ENCODE results near the gene RHOH.

Gene RHOH

DNA sequence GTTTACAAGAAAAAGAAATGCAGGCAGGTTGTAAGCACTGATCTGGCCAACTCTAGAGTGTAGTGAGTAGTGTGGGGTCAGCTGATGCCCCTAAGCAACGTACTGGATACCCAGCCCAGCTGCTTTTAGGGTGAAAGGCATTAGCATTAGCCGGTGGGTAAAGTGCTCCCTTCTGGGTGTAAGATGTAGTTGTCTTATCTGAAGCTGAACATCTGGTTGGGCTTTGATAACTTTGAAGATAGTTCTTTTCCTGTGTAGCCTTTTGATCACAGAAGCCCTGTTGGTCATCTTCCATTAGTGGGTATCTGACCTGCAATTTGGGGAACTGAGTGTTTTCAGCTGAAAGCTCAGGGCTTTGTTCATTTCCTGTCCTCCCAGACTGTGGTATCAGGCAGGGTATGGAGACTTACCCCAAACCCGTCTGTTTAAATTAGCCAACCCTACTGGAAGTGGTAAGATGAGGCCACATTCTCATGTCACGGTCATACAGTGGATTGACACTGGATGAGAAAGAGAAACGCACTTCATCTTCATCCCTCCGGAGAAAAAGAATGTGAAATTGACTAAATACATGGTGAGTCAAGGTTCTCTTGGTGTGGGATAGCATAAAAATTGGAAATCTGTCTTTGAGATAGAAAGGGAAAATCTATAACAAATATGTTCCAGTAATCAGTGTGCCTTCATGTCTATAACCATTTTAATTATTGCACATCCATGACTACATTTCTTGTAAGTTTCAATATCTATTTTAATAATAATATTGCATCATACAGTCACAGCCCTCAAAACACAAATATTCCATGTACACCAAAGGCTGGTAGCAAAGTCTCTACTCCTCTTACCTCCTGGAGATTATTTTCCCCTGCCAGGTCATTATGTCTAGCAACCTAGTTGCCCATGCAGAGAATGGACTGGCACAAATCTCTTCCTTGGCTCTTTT lies 8.7 kb downstream of the RHOH start:
- no peak for DNase-seq (ENCODE audit: low read depth)

GRCh38 chr4:40206426-40206825 lies 9.6 kb downstream of the RHOH start:
- no peak for DNase-seq (ENCODE audit: low read depth)

DNA sequence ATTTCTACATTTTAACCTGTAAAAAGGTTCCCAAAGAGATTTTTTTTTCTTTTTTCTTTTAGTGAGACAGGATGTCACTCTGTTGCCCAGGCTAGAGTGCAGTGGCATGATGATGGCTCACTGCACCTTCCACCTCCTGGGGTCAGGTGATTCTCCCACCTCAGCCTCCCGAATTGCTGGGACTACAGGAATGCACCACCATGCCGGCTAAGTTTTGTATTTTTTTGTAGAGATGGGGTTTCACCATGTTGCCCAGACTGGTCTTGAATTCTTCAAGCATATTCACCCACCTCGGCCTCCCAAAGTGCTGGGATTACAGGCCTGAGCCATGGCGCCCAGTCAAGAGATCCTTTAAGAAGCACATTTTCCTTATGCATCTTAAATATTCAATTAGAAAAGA lies 12.6 kb downstream of the RHOH start:
- no peak for DNase-seq (ENCODE audit: low read depth)

DNA sequence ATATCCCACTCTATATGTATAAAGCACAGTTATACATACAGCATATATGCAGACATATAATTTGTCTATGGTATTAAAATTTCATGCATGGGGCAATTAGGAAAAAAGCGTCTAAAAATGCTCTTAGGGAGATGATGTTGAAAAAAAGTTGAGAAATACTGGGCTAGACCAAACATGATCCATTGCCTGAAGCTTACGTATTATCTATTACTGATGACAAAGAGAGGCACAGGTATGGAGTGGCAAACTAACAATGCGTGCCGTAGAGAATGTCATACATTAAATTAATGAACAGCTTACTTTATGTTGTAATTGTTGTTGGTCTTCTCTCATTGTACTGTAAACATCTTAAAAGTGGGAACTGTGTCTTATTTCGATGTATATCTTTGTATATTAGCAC lies 13.9 kb downstream of the RHOH start:
- DNase-seq (ENCODE audit: low read depth): no peak

GRCh38 chr4:40211224-40212185 lies 14.7 kb downstream of the RHOH start:
- no peak for DNase-seq (ENCODE audit: low read depth)

- DNase-seq (ENCODE audit: low read depth): no peak
Measured at GRCh38 chr4:40212674-40213527, 16.1 kb downstream of the RHOH start.

DNA sequence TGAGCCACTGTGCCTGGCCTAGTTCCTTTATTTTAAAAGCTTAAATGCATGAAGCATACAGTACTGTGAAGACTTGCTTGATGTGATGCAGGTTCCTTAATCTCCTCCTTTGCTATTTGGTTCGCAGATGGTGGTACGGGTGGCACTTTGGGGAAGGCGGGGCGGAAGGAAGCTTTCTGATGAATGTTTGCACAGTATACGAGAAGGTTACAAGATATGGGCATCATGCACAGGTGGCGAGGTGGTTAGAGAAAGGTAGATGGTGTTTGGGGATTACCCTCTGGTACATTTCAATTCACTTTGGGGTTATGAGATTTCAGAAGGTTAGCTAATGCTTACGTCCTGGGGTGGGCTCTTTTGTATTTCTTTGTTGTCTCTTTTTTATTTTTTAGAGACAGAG lies 17.2 kb downstream of the RHOH start:
- DNase-seq (ENCODE audit: low read depth): no peak

DNA sequence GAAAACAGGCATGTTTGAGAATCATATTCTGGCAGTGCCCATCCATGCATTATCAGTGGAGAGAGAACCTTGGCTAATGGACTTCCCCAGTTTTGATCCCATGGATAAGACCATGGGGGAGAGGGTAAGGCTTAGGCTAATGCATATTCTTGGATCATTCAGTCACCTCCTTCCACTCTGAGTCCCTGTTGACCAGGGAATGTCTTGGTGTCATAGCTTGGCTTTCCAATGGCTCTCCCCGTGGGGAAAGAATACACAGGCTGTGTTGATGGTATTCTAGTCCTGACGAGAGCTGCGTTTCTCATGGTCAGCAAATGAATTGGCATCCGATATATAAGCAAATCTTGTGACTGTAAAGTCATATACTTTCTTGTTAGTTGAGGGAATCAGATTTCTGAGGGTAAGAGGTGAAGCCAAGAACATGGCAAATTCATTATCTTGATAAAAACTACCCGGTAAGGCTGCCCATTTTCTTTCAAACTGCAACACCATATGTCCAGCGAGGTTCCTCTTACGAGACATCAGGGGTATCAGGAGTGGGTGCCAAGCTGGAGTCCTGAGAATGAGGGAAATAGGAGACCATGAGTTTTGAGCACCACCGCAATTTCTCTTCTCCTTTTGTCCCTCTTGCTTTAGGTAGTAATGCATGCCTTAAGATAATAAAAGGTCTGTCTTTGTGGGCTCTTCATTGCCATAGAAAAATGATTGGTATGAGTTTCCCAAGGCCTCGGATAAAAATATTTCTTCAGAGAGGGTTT lies 18.0 kb downstream of the RHOH start:
- DNase-seq (ENCODE audit: low read depth): no peak

DNA sequence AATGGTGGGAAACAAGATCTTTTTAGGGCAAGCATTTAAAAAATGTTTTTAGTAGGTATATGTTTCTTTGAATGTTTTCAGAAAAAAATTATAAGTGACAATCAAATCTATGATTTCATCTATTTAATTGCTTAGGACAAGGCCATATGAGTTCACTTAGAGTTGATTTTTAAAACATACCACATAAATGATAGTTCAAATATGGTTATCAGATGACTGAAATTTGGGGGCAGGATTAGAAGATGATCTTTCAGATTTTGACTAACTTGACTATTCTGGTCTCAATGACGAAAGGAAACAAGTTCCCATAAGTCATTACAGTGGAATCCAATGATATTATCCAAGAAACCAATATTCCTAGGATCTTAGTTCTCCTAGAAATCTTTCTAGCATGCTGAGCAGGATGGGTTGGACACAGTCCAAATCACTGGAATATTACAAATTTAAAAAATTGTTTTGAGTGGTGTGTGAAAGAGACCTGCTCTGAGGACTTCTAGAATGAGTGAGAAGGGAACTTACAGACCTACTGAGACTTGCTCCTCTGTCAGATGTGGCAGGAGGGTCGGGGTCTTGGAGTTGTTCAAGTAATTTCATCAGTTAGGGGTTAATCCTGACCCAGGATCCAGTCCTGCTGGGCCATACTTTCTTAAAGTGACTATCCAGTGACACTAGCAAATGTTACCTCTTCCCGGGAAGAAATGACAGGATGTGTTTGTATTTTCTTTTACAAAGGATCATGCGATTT lies 20.0 kb downstream of the RHOH start:
- DNase-seq (ENCODE audit: low read depth): no peak

DNA sequence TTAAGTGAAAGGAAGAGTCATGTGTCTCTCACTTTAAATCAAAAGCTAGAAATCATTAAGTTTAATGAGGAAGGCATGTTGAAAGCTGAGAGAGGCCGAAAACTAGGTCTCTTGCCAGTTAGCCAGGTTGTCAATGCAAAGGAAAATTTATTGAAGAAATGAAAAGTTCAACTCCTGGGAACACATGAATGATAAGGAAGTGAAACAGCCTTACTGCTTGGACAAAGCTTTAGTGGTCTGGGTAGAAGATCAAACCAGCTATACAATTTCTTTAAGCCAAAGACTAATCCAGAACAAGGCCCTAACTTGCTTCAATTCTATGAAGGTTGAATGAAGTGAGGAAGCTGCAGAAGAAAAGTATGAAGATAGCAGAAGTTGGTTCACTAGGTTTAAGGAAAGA lies 24.9 kb downstream of the RHOH start:
- DNase-seq (ENCODE audit: low read depth): no peak

- DNase-seq (ENCODE audit: low read depth): no peak
Measured at GRCh38 chr4:40223343-40223742, 26.5 kb downstream of the RHOH start.

DNA sequence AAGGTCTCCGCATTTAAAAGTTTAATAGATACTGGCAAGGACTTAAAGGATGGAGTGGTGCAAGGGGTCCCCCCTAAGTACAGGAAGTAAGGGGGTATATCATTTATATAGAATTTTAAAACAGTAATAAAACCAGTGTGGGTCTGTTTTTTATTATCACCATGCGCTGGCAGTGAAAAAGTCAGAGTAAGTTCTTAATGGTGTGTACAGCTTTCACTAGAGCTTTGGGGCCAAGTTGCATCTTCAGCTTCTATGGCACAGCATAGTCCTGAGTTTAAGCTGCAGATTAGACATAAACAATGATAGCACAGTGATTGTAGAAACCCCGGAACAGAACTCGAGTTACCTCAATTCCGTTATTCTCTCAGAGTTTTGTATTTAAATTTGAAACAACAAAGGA lies 27.6 kb downstream of the RHOH start:
- no peak for DNase-seq (ENCODE audit: low read depth)

GRCh38 chr4:40225497-40225896 lies 28.7 kb downstream of the RHOH start:
- DNase-seq (ENCODE audit: low read depth): no peak

- DNase-seq (ENCODE audit: low read depth): no peak
Measured at GRCh38 chr4:40227284-40227683, 30.5 kb downstream of the RHOH start.

- no peak for DNase-seq (ENCODE audit: low read depth)
Measured at GRCh38 chr4:40228497-40229365, 31.9 kb downstream of the RHOH start.

DNA sequence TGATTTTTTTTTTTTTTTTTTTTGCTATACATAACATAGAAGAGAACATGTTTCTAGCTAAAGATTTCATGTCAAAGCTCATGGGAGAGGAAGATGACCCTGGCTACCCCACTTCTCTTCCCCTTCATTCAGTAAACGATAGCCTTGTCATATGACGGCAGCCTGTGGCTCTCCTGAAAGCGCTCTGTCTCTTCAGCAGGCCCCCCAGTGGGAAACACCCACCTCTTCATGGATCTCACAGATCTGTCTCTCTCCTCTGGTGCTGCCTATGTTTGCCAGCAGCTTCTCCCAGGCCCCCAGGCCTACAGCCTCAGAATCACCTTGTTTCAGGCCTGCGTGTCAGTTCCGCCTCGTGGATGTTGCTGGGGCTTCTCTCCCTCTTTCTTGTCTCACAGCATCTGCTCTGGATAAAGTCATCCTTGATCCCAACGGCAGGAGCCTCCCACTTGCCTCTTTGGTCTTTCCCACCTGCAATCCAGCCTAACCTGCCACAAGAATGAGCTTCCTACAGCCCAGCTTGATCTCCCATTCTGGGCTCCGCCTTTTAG lies 34.6 kb downstream of the RHOH start:
- DNase-seq (ENCODE audit: low read depth): no peak

GRCh38 chr4:40232610-40233009 lies 35.8 kb downstream of the RHOH start:
- no peak for DNase-seq (ENCODE audit: low read depth)

DNA sequence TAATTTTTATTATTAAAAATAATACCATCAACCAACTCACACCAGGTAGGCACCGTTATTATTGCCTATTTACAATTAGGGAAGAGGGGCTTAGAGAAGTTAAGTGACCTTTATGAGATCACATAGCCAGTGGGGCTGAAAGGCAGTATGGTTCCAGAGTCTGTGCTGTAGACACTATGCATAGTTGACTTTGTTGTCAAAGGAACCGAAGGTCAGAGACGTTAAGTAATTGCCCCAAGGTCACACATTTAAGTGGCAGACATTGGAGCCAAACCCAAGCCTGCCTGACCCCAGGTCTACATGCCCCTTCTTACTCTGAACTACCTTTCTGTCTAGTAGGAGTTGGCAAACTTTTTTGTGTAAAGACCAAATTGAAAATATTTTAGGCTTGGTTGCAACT lies 36.4 kb downstream of the RHOH start:
- DNase-seq (ENCODE audit: low read depth): no peak

DNA sequence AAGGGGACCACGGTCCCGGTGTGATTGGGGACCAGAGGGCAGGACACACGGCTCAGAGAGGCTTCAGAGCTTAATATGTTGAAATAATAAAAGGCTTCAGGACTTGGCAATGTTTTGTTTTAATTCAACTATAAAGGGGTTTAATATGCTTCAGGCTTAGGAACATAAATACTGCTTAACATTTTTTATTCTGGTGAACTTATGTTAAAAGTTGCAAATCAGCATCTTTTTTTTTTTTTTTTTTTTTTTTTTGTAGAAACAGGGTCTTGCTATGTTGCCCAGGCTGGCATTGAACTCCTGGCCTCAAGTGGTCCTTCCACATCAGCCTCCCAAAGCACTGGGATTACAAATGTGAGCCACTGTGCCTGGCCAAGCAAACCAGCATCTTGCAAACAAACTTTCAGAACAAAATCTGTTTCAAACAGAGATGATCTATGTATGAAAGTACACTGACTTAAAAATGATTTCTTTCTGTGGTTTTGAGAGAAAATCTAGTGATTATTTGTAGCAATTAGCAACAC lies 37.7 kb downstream of the RHOH start:
- no peak for DNase-seq (ENCODE audit: low read depth)

All from stimulated activated CD8-positive, alpha-beta memory T cell treated with anti-CD3 and anti-CD28 coated beads, Interleukin-4, amount 100 ng/mL, for 24 hours (primary cell).